Erythroblast (primary cell): ENCODE measurements around the gene IL32.
A peak's percentile ranks its signal among the peaks of the same experiment; 100 is the strongest.

Experiments used
- DNase-seq, 2 experiments: peaks; one replicate each; lab custom pipeline; 2025; lab: John Stamatoyannopoulos, UW
- GATA1 ChIP-seq: IDR thresholded peaks from 2 replicates; pipeline ENCODE4 v1.6.1; 2011; ENCODE audit warnings: low read depth, mild to moderate bottlenecking, control low read depth, low read length, moderate library complexity
- POLR2A ChIP-seq: IDR thresholded peaks from 2 replicates; pipeline ENCODE4 v1.6.1; 2011; ENCODE audit warnings: mild to moderate bottlenecking, low read length

Gene IL32

DNA sequence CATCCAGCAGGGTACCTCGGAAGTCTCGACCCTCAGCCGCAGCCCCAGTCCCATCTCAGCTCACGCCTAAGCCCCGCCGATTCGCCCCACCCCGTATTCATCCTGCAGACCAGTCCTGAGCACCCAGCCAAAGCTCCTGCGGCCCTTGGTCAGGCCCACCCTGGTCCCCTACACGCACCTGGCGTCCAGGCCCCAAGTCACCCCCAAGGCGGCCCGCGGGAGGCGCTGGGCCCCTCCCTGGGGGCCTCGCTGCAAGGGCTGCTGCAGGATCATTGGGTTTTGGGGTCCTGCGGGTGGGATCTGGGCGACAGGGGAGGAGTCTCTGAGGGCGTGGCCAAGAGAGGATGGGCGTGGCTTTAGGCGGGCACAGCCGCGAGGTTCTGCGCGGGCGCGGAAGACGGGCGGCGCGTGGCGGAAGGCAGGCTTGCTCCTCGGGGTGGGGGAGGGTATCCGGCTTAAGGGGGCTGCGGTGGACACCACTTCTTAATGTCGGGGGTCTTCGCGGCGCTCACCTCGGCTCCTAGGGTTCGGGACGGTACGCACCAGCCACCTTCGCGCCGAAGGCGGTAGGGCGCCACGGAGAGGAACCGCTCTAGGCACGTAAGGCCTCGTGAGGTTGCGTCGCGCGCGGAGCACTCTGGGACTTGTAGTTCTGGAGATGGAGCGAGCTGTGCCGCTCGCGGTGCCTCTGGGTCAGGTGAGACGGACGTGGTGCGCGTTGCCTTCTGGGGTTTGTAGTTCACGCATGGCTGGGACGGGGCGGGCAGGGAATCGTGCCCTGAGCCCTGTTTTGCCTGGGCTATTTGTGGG is 41.6 kb upstream of the IL32 start, which contains the start of the genes HCFC1R1 and THOC6:
TSS of gene HCFC1R1 (minus strand) at position 274 of the 810 bp plus-strand sequence. CDS start at position 273, 1 bp downstream.
TSS of gene THOC6 (plus strand) at position 367 of the 810 bp plus-strand sequence. CDS start at position 659, 292 bp downstream.
- peak; percentile 98 to 99 for DNase-seq
- TF ChIP-seq GATA1 (no peak), POLR2A (peak; percentile 94)

DNA sequence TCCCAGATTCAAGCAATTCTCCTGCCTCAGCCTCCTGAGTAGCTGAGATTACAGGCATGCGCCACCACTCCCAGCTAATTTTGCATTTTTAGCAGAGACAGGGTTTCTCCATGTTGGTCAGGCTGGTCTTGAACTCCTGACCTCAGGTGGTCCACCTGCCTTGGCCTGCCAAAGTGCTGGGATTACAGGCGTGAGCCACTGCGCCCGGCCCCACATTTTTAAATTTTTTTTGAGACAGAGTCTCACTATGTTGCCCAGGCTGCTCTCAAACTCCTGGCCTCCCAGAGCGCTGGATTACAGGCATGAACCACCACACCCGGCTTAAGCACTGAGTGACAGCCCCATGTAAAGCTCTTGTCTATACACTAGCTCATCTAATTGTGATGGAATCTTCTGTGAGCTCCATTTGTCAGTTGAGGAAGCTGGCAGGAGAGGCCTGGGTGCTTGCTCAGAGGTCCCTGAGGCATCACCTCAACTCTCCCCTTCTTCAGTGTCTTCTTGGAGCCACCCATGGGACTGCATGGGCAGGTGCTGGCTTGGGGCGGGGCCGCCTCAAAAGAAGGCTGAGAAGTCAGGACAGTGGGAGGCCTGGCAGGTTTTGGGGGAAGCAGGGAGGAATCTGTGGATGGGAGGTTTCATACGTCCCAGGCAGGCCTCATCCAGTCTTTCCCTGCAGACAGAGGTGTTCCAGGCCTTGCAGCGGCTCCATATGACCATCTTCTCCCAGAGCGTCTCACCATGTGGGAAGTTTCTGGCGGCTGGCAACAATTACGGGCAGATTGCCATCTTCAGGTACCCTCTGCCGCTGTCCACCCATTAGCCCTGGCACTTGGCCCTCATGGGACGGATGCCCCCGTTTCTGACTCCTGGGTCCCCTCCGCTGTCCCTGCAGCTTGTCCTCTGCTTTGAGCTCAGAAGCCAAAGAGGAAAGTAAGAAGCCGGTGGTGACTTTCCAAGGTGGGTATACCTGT is 40.1 kb upstream of the IL32 start:
- no peak for DNase-seq

DNA sequence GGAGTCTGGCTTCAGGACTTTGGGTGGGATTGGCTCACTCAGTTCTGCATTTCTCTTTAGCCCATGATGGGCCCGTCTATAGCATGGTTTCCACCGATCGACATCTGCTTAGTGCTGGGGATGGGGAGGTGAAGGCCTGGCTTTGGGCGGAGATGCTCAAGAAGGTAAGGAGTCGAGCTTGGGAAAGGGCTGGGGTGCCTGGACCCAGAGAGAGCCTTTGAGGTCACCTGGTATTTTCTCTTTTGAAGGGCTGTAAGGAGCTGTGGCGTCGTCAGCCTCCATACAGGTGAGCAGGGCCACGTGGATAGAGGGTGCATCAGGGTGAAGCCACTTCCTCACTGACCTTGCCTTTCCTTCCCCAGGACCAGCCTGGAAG is 39.4 kb upstream of the IL32 start:
- DNase-seq = no peak
- TF ChIP-seq GATA1 (no peak), POLR2A (no peak)

More for the DNA sequence above, 40.1 kb upstream of the IL32 start:
- TF ChIP-seq GATA1 = no peak
- TF ChIP-seq POLR2A = no peak

DNA sequence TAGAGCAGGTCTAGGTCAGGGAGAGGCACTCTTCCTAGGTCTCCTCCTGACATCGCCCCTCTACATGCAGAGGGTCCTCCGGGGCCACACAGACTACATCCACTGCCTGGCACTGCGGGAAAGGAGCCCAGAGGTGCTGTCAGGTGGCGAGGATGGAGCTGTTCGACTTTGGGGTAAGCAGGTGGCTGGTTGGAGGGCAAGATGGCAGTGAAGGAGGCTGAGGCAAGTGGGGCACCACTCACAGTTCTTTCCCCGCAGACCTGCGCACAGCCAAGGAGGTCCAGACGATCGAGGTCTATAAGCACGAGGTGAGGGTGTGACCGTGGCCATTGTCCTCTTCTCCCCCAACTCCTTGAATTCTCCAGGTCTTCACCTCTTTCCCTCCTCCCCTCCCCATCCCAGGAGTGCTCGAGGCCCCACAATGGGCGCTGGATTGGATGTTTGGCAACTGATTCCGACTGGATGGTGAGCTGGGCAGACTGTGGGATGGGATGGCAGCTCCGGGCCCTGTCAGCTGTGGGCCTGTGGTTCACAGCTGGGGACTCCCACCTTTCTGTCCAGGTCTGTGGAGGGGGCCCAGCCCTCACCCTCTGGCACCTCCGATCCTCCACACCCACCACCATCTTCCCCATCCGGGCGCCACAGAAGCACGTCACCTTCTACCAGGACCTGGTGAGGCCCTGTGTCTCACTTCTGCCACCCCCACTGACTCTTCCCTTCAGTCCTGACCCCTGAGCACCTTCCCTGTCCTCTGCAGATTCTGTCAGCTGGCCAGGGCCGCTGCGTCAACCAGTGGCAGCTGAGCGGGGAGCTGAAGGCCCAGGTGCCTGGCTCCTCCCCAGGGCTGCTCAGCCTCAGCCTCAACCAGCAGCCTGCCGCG is 38.6 kb upstream of the IL32 start:
- TF ChIP-seq POLR2A = no peak
- TF ChIP-seq GATA1 = no peak
- no peak for DNase-seq

DNA sequence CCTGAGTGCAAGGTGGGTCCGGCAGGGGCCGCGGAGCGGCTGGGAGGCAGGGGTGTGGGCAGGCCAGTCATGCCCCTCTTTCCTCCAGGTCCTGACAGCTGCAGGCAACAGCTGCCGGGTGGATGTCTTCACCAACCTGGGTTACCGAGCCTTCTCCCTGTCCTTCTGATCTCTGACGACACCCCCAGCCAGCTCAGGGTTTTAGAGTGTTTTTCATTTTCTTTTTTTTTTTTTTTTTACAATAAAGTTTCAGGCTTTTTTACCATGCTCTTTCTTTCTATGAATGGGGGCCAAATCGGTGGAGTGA is 38.0 kb upstream of the IL32 start:
- no peak for DNase-seq
- TF ChIP-seq GATA1 = no peak
- no peak for TF ChIP-seq POLR2A

DNA sequence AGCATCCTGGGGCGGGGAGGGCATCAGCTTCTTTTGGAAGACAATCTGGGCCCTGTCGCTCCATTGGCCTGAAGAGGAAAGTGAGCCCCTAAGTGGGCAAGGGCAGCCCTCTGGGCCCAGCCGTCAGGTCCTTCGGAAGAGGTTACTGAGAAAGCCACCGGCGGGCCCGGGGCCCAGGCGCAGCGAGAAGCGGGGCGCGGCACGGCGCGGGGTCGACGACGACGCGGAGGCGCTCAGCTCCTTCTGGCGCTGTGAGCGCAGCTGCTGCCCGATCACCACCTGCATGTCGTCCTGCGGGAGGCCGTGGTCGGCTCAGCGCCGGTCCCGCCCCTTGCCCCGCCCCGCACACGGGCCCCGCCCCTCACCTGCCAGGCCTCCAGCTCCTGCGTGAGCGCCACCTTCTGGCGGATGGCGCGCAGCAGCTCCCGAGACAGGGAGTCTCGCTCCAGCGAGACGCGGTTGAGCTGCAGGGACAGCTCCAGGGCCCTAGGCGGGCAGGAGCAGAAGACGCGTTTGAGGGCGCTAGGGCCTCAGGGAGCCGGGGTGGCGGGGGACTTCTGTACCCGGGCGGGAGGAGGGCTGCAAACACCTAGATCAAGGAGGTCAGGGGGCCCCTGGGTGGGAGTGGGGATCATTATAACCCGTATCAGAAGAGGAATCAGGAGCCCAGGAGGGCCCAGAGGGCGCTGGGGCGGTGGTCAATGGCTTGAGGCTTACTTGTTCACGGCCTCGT is 37.3 kb upstream of the IL32 start:
- DNase-seq = peak; percentile 86 to 92
- TF ChIP-seq POLR2A (no peak), GATA1 (no peak)

DNA sequence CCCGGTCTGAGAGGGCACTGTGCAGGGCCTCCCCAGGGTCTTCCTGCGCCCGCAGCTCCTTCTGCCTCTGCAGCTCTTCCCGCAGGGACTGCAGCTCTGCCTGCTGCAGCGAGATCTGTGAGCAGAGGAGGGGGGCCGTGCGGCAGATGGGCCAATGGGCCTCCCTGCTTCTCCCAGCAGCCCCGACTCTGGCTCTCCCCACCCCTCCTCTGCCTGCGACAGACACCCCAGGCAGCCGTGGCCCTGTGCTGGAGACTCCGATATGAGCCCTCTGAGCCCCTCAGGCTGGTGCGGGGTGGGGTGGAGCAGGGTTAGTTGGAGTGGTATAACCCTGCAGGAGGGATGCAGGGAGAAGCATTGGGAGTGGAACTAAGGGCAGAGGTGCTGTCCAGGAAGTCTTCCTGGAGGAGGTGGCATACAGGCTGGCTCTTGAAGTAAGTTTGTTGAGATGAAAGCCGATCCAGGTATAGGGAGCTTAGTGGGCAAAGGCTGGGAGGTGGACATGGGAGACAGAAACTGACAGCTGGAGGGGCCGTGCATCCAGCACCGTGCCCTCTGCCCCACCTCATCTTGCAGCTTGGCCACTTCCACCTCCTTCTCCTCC is 36.6 kb upstream of the IL32 start:
- no peak for DNase-seq
- TF ChIP-seq GATA1 (no peak), POLR2A (no peak)

DNA sequence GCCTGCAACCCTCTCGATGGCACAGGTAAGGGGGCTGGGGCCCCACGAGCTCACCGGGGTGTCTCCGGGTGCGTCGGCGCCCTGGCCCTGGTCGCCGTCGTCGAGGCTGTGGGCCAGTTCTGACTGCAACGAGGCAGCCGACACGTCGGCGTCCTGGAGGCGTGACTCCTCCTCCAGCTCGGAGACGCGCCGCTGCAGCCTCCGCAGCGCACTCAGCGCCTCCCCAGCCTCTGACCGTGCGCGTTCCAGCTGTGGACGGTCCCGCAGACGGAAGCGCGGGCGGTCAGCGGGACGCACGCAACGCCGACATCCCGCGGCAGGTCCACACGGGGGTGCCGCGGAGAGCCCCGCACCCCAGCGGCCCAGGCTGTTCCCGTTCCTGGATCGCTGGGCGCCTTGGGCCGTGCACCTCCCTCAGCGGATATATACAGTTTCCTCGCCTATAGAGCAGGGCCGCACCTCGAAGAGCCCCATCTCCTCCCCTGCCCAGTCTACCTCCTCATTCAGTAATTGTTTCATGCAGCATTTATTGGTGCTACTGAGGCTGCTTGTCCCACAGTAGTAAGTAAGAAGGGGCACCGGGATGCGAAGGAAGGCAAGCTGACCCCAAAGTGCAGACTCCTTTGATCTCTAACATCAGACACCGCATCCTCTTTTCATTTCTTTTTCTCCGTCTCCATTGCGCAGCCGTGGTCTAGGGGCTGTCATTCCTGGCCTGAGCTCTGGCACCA is 35.8 kb upstream of the IL32 start:
- TF ChIP-seq POLR2A (no peak), GATA1 (no peak)
- DNase-seq = peak; percentile 22 to 31

DNA sequence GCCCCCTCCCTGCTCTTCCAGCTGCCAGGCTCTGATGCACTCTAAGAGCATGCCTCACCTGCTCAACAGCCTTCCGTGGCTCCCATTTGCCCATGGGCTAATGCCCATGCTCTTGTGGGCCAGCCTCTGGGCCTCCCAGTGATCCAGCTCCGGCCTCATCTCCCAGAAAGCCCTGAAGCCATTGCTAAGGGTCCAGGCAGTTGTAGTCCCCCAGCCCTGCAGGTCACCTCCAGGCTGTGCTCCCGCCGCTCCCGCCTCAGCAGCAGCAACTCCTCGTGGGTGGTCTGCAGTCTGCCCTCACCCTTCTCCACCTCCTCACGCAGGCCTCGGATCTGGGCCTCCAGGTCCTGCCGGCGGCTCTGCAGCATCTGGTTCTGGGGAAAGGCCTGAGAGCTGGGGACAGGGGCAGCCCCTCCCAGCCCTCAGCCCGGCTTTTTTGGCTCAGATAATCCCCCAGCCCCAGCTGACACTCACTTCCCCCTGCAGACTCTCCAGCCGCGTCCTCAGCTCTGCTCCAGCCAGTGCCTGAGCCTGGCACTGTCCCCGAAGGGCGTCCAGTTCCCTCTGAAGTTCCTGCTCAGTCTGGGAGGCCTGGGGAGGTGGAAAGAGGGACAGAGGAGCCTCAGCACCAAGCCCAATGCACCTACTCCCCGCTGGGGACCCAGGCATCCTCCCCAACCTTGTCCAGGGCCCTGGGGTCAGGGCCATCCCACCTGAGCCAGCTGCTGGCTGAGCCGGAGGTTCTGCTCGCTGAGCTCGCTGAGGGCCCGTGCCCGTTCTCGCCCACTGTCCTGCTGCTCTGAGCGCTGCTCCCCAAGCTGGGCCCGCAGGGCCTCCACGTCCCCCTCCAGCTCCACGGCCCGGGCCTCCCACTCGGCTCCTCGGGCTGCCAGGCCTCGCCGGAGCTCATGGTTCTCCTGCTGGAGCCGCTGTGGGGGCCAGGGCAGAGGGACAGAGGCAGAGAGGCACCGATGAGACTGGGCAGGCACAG is 34.9 kb upstream of the IL32 start:
- no peak for TF ChIP-seq POLR2A
- TF ChIP-seq GATA1 = no peak
- DNase-seq = no peak

DNA sequence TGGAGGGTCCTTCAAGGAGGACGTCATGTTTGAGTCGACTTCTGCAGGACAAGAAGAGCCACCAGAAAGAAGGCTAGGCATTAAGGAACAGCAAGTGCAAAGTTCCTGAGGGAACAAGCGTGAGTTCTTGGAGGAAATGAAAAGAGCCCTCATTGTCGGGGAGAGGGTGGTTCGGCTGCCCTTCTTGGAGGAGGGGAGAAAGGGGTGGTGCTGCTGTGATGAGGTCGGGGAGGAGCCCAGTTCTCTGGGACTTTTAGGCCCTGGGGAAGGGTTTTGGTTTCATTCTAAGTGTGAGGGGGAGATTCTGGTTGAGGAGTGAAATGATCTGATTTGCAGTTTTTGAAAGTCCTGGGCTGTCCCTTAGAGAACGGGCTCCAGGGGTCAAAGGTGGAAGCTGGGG is 32.8 kb upstream of the IL32 start:
- no peak for TF ChIP-seq POLR2A
- no peak for TF ChIP-seq GATA1
- no peak for DNase-seq
